ENCODE results near the gene EXOC3L1.

The EXOC3L1 gene

DNA sequence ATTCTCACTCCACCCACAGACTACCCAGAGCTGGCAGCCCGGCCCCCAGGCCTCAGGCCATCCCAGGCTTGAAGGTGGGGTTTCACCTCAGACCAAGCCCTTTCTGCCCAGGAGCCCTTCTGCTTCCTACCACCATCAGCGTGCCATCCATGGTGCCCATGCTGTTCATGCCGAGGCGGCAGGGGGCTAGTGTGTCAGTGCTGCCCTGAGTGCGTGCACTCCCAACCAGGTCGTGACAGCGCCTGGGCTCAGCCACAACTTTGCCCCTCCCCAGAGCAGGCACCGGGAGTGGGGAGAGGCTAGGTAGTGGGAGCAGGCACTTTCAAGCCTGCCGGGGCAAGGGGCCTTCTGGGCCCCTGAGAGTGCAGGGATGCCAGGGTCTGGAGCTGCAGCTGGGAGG, 47.6 kb downstream of the EXOC3L1 start:
- FAIRE-seq (no peak), DNase-seq (ENCODE audit: insufficient read length, low spot score) (no peak)
- TF ChIP-seq PAX5 (IDR thresholded peaks at IDR 0.05; ENCODE audit: insufficient read depth, low read length, severe bottlenecking): no peak
- no peak for TF ChIP-seq POLR2A (IDR thresholded peaks at IDR 0.05; ENCODE audit: low read depth, low read length)
- no peak for TF ChIP-seq SPI1 (IDR thresholded peaks at IDR 0.05; ENCODE audit: low read depth, low read length)
- no peak for TF ChIP-seq POU2F2 (IDR thresholded peaks at IDR 0.05; ENCODE audit: low read depth, low read length)
- TF ChIP-seq TAF1 (IDR thresholded peaks at IDR 0.05; ENCODE audit: low read depth, low read length): no peak
- no peak for TF ChIP-seq POLR2AphosphoS5 (IDR thresholded peaks at IDR 0.05; ENCODE audit: low read depth, low read length)

DNA sequence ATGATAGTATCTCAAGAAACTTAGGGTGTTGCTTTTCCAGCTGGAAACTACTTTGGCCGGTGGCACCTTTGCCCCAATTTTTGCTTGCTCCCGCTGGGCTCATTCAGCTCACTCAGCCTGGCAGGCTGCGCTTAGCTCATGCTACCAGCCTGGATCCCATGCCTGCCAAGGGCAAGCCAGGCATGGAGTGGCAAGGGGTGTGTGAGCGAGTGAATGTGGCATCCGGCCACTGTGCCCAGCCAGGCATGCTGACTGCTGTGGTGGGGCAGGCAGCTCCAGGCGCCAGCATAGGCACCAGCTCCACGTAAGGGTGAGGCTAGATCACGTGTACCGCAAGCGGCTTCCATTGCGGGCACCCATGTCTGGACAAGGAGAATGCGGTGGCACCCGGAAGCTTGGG, 48.5 kb downstream of the EXOC3L1 start:
- FAIRE-seq (no peak), DNase-seq (ENCODE audit: insufficient read length, low spot score) (no peak)
- TF ChIP-seq POLR2AphosphoS5 (IDR thresholded peaks at IDR 0.05; ENCODE audit: low read depth, low read length) (no peak), POU2F2 (IDR thresholded peaks at IDR 0.05; ENCODE audit: low read depth, low read length) (no peak), TAF1 (IDR thresholded peaks at IDR 0.05; ENCODE audit: low read depth, low read length) (no peak), PAX5 (IDR thresholded peaks at IDR 0.05; ENCODE audit: insufficient read depth, low read length, severe bottlenecking) (no peak), SPI1 (IDR thresholded peaks at IDR 0.05; ENCODE audit: low read depth, low read length) (no peak), POLR2A (IDR thresholded peaks at IDR 0.05; ENCODE audit: low read depth, low read length) (no peak)

DNA sequence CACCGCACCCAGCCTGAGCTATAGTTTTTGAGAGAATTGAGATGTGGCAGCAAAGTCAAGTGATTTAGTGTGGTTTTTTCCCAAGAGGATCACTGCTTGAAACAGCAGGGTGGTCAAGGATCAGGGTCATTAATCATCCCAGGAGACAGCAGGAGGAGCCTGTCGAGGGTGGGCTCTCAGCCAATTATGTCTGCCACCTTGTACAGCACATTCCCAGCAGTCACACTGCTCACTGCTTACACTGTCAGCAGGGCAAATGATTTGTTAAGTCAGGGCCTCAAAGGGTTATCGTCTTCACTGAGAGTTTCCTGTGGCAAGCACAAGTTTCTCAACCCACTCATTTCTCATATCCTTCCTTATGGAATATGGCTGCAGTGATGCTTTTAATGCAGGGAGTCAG, 52.3 kb downstream of the EXOC3L1 start:
- TF ChIP-seq TAF1 (IDR thresholded peaks at IDR 0.05; ENCODE audit: low read depth, low read length) (no peak), POU2F2 (IDR thresholded peaks at IDR 0.05; ENCODE audit: low read depth, low read length) (no peak), POLR2AphosphoS5 (IDR thresholded peaks at IDR 0.05; ENCODE audit: low read depth, low read length) (no peak), POLR2A (IDR thresholded peaks at IDR 0.05; ENCODE audit: low read depth, low read length) (no peak), SPI1 (IDR thresholded peaks at IDR 0.05; ENCODE audit: low read depth, low read length) (no peak), PAX5 (IDR thresholded peaks at IDR 0.05; ENCODE audit: insufficient read depth, low read length, severe bottlenecking) (no peak)
- no peak for DNase-seq (ENCODE audit: insufficient read length, low spot score)
- no peak for FAIRE-seq
